Mucosa of rectum (tissue), 2 donors: Measurements from ENCODE around the gene PSME2.

ENCODE experiments used
- H3K27ac ChIP-seq, 2 donors: one replicate each; pipeline ENCODE4 v1.7.0; 2013; ENCODE audit warnings: inconsistent platforms in 2 of 2, low read depth in 2 of 2, low read length in 2 of 2
- H3K27me3 ChIP-seq, 2 donors: one replicate each; pipeline ENCODE4 v1.7.0; 2013; ENCODE audit warnings: low read length in 2 of 2; ENCODE audit not compliant: control insufficient read depth in 2 of 2, insufficient read depth in 2 of 2
- H3K36me3 ChIP-seq, 2 donors: one replicate each; pipeline ENCODE4 v1.7.0; 2013; ENCODE audit warnings: low read length in 2 of 2; ENCODE audit not compliant: control insufficient read depth in 2 of 2, insufficient read depth in 2 of 2
- H3K4me1 ChIP-seq, 2 donors: one replicate each; pipeline ENCODE4 v1.7.0; 2013; ENCODE audit warnings: low read length in 2 of 2, mild to moderate bottlenecking in 1 of 2; ENCODE audit not compliant: control insufficient read depth in 2 of 2, insufficient read depth in 2 of 2
- H3K4me3 ChIP-seq, 2 donors: one replicate each; pipeline ENCODE4 v1.7.0; 2013; ENCODE audit warnings: low read length in 2 of 2
- H3K9ac ChIP-seq, 2 donors: one replicate each; pipeline ENCODE4 v1.7.0; 2013; ENCODE audit warnings: low read length in 2 of 2, low read depth in 1 of 2, mild to moderate bottlenecking in 1 of 2
- H3K9me3 ChIP-seq, 2 donors: one replicate each; pipeline ENCODE4 v1.7.0; 2013; ENCODE audit warnings: low read length in 2 of 2; ENCODE audit not compliant: control insufficient read depth in 2 of 2
- donor health status: healthy.
- donor health status: Normal muscosa, but diverticular disease.

The PSME2 gene

DNA sequence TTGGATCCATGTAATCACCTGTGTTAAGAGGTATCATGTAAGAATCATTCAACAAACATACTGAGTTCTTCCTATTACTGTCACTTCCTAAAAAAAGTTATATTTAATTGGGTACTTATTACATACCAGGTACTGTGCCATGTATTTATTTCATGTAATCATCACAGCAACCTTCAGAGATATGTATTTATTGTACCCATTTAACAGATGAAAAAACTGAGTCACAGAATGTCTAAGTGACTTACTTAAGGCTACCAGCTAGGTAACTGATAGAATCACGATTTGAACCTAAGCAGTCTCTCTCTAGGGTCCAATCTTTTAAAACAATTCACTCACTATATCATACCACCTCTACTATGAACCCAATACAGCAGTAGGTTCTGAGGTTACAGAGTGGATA is 2.0 kb downstream of the PSME2 start:
- Histone ChIP-seq H3K27me3 (no peaks in the 10 kb centered on the region), H3K36me3 (peaks cover 20 to 24% of the 10 kb centered on the region in 2 donors), H3K27ac (no peak overlapping the region), H3K4me1 (peaks cover 38 to 40% of the 10 kb centered on the region in 2 donors), H3K4me3 (no peak overlapping the region), H3K9me3 (no peaks in the 10 kb centered on the region), H3K9ac (peak overlapping the region in 1 of 2 donors; percentile 32)

DNA sequence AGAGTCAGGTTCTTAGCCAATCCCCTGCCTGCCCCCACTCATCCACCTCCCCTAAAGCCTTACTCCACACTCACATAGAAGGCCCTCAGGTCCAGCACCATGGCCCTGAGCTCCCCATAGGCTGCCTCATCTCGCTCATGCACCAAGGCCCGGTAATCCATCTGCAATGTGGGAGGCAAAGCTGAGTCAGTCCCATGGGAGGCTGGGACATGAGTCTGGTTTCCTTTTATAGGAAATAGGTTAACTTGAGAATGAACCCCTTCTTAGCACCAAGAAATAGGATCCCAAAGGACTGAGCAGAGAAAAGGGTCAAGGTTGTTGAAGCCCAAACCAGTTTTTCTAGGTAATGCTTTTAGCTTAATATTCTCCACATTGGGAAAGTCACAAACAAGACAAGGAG is 2.9 kb downstream of the PSME2 start:
- H3K27me3 ChIP-seq = no peaks in the 10 kb centered on the region
- H3K9me3 ChIP-seq = no peaks in the 10 kb centered on the region
- H3K9ac ChIP-seq = no peak overlapping the region
- H3K36me3 ChIP-seq = peaks cover 23 to 28% of the 10 kb centered on the region in 2 donors
- H3K4me3 ChIP-seq = no peak overlapping the region
- H3K27ac ChIP-seq = no peak overlapping the region
- H3K4me1 ChIP-seq = peaks cover 38% of the 10 kb centered on the region in 2 donors

DNA sequence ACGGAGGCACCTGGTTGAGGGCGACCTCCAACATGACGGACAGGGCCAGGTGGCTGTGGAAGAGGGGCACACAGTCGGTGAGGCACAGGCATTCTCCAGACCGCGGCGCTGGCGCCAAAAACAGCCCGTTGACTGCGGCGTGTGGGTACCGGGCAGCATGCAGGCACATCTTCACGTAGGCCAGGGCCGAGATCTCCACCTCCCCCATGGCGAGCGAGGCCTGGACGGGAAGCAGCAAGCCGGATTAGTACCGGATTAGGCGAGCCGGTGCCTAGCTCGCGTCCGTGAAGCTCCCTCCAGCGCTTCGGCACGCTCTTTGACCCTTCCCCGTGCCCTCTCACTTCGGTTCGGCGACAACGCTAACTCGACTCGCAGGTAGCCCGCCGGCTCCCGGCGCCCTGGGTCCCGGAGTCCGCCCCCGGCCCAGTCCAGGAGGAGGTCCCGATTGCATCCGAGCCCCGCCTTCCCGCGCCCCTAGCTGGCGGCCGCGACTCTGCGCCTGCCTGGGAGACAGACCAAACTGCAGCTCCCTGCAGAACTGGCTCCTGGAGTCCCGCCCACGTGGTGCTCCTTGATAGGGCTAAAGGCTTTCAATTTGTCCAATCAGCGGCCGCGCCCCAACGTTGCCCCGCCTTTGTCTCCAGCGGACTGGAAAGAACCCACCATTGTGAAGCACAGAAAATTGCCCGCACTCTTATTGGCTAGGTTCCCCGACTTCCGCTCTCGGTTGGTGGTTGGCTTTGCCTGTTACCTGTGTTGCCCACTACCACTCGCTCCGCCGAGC is 5.1 kb downstream of the PSME2 start, which contains the start of gene EMC9:
Gene EMC9, minus strand, starts transcription at position 495 of the 784 bp plus-strand sequence. Its CDS starts 287 bp downstream, at position 208.
- Histone ChIP-seq H3K36me3 (peaks cover 36 to 42% of the 10 kb centered on the region in 2 donors), H3K9ac (peak within 1 kb of the TSS; percentile 81 to 96), H3K27me3 (no peaks in the 10 kb centered on the region), H3K9me3 (no peaks in the 10 kb centered on the region), H3K27ac (peak within 1 kb of the TSS; percentile 95 to 96), H3K4me3 (peak within 1 kb of the TSS; percentile 79 to 93), H3K4me1 (peaks cover 40 to 42% of the 10 kb centered on the region in 2 donors)

DNA sequence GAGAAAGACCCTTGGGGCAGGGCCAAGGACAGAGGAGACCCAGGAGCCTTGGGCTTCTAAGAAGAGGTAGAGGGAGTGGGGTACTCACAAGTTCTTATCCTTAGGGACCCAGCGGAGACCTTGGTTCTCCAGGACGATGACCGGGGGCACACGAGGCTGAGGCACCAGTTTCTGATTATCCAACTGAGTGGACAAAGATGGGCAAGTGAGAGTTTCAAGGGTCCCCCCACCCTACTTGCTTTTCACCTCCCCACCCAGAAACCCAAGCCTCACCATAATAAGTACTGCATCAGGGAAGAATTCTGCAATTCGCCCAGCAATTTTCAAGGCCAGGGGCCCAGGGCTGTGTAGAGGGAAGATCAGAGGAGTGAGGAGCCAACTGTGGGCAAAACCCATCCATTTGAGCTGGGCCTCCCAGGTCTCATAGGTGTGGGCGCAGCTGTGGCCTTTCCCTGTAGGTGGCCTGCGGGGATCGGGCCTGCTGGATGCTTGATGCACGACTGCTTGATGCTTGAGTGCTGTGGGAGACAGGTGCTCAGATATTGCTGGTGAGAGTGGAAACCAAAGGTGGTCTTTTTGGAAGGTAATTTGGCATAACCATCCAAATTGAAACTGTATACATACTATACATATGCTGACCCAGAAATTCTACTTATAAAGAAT is 7.0 kb downstream of the PSME2 start:
- Histone ChIP-seq H3K27me3 (no peaks in the 10 kb centered on the region), H3K4me3 (peak overlapping the region in 1 of 2 donors; percentile 32), H3K27ac (no peak overlapping the region), H3K36me3 (peaks cover 35 to 39% of the 10 kb centered on the region in 2 donors), H3K4me1 (peaks cover 31 to 34% of the 10 kb centered on the region in 2 donors), H3K9ac (no peak overlapping the region), H3K9me3 (no peaks in the 10 kb centered on the region)

DNA sequence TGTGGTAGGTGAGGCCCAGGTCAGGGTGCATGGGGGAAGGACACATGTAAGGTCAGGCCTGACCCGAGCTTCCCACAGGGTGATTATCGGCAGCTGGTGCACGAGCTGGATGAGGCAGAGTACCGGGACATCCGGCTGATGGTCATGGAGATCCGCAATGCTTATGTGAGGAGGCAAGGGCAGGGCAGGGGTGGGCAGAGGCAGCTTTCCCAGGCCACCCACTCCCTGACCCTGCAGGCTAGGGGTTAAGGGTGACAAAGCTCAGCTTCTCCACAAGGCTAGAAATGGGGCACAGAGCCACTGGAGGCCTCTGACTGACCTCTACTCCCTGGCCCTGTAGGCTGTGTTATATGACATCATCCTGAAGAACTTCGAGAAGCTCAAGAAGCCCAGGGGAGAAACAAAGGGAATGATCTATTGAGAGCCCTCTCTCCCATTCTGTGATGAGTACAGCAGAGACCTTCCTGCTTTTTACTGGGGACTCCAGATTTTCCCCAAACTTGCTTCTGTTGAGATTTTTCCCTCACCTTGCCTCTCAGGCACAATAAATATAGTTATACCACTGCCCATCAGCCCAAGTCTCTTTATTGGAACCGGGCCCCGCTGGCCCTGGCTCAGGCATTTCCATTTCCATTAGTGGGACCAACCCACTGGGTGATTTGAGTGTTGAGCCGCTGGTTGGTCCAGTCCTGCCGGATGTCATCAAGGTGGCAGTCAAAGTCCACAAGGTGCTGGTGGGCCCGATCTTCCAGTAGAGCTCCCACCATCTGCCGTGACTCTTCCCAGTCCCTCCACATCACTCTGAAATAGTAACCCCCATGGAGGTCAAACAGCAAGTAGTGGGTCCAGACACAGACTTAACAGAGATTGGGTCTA is 7.8 kb downstream of the PSME2 start:
- Histone ChIP-seq H3K9ac (no peak overlapping the region), H3K36me3 (peaks cover 28 to 32% of the 10 kb centered on the region in 2 donors), H3K27ac (no peak overlapping the region), H3K4me1 (peaks cover 31 to 34% of the 10 kb centered on the region in 2 donors), H3K4me3 (no peak overlapping the region), H3K27me3 (no peaks in the 10 kb centered on the region), H3K9me3 (no peaks in the 10 kb centered on the region)

DNA sequence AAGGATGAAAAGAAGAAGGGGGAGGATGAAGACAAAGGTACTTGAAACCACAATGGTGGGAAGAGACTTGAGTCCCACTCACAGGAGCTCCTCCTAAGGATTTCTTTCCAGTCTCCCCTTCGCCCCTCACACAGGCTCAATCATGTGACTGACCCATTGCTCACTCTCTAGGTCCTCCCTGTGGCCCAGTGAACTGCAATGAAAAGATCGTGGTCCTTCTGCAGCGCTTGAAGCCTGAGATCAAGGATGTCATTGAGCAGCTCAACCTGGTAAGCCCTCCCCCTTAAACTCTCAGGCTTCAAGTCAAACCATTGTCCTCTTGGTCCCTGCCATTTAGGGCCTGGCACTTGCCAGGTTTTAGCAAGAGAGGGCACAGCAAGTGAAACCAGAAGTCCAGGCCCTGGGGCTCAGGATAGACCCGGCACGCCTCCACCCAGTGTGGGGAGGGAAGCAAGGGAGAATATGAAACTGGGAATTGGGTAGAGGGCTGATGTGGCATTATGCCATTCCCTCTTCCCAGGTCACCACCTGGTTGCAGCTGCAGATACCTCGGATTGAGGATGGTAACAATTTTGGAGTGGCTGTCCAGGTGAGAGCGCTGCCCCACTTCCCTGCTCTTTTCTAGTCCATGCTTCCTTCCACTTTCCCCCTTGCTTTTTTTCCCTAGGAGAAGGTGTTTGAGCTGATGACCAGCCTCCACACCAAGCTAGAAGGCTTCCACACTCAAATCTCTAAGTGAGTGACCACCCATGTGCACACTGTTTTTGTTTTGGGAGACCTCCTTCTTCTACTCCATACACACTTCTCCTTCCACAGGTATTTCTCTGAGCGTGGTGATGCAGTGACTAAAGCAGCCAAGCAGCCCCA is 8.6 kb downstream of the PSME2 start:
- no peaks in the 10 kb centered on the region for H3K27me3 ChIP-seq
- H3K4me1 ChIP-seq = peaks cover 28 to 31% of the 10 kb centered on the region in 2 donors
- H3K27ac ChIP-seq = peak overlapping the region in 1 of 2 donors; percentile 16
- no peak overlapping the region for H3K9ac ChIP-seq
- no peaks in the 10 kb centered on the region for H3K9me3 ChIP-seq
- H3K36me3 ChIP-seq = peaks cover 23 to 25% of the 10 kb centered on the region in 2 donors
- peak overlapping the region; percentile 83 to 92 for H3K4me3 ChIP-seq

DNA sequence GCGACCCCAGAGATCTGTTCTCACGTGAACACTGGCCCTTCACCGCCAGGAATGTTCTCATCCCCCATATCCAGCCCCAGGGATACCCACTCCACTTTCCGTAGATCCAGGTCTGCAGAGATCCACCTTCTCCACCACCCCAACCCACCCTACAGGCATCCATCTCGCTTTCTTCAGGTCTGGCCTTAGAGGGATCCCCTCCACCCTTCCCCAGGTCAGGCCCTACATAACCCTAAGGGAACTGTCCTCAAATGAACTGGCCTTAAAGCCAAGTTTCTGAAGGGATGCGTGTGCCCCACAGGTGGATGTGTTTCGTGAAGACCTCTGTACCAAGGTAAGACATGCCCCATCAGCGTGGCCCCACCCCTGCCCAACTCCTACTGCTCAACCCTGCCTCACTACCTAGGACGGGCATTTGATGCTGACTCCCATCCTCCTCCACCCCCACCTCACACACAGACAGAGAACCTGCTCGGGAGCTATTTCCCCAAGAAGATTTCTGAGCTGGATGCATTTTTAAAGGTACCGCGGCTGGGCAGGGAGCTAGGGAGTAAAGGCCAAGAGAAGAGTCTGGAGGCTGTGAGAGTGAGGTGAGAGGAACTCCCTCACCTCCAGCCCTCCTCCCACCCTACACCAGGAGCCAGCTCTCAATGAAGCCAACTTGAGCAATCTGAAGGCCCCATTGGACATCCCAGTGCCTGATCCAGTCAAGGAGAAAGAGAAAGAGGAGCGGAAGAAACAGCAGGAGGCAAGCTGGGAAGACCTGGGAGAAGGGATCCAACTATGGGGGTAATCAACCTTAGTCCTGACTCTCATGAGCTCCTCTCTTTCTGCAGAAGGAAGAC is 9.5 kb downstream of the PSME2 start:
- peak overlapping the region; percentile 87 to 91 for H3K27ac ChIP-seq
- H3K27me3 ChIP-seq = no peaks in the 10 kb centered on the region
- peaks cover 22 to 27% of the 10 kb centered on the region in 2 donors for H3K4me1 ChIP-seq
- H3K4me3 ChIP-seq = peak overlapping the region; percentile 83 to 92
- H3K9me3 ChIP-seq = no peaks in the 10 kb centered on the region
- peak overlapping the region; percentile 86 to 94 for H3K9ac ChIP-seq
- H3K36me3 ChIP-seq = peaks cover 23 to 25% of the 10 kb centered on the region in 2 donors

DNA sequence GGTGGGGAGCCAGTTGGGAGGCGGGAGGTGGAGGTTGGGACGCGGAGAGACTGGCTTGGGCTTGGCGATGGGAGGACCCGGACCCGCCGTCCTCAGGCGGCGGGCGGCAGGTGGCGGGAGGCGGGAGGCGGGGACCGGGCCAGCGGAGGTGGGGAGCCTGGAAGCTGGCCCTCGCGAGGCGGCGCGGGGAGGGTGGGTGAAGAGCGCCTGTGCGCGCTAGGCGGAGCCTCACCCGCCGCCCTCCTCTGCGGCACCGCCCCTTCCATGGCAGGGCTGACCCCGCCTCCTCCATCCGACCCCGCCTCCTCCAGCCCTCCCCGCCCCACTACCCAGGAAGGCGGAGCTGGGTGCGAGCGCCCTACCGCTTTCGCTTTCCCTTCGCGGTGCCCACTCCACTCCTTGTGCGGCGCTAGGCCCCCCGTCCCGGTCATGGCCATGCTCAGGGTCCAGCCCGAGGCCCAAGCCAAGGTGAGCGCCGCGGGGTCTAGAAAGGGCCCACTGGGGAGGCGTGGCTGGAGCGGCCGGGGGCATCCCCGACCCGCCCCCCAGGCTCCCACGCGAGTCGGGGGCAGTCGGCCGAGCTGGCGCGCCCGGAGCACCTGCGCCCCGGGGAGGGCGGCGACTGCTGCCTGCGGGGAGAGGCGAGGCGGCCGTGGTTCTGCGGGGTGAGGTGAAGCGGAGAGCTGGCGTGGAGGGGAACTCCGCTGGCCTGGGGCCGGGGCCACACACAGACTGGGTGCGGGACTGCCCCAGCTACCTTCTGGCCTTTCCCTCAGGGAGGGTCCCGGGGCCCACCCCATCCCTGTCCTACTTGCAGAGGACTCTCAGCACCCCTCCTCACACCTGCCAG is 10.4 kb downstream of the PSME2 start, which contains the start of gene PSME1:
Gene PSME1, plus strand, starts transcription at position 361 of the 850 bp plus-strand sequence. Its CDS starts 69 bp downstream, at position 430.
- Histone ChIP-seq H3K36me3 (peaks cover 23 to 25% of the 10 kb centered on the region in 2 donors), H3K4me1 (peaks cover 19 to 24% of the 10 kb centered on the region in 2 donors), H3K9ac (peak within 1 kb of the TSS; percentile 86 to 94), H3K4me3 (peak within 1 kb of the TSS; percentile 85 to 92), H3K9me3 (no peaks in the 10 kb centered on the region), H3K27me3 (no peaks in the 10 kb centered on the region), H3K27ac (peak within 1 kb of the TSS; percentile 87 to 91)
